ENCODE data around the gene ZG16.

DNA sequence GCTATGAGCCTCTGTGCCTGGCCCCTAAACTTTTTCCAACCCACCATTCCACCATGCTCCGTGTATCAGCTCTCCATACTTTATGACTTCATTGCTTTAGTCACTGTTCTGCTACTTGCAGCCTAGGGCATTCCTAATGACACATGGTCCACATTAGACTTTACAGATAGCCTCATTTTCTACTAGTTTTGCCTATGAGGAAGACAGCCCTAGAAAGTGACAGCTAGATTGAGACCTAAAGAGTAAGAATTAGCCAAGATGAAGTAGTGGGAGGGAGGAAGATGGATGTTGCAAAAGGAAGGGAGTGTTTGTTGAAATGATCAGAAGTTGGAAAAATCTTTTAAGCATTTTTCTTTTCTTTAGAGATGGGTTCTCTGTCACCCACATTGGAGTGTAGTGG is 43.3 kb upstream of the ZG16 start:
- TF ChIP-seq, protein P1, sequence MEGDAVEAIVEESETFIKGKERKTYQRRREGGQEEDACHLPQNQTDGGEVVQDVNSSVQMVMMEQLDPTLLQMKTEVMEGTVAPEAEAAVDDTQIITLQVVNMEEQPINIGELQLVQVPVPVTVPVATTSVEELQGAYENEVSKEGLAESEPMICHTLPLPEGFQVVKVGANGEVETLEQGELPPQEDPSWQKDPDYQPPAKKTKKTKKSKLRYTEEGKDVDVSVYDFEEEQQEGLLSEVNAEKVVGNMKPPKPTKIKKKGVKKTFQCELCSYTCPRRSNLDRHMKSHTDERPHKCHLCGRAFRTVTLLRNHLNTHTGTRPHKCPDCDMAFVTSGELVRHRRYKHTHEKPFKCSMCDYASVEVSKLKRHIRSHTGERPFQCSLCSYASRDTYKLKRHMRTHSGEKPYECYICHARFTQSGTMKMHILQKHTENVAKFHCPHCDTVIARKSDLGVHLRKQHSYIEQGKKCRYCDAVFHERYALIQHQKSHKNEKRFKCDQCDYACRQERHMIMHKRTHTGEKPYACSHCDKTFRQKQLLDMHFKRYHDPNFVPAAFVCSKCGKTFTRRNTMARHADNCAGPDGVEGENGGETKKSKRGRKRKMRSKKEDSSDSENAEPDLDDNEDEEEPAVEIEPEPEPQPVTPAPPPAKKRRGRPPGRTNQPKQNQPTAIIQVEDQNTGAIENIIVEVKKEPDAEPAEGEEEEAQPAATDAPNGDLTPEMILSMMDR (IDR thresholded peaks at IDR 0.05), result no peak
- no peak for TF ChIP-seq POLR2A (IDR thresholded peaks at IDR 0.05)
